T-helper 2 cell treated with Interferon-gamma antibody and Interleukin-4, amounts not matched to agents 100 ng/mL and 5 ng/mL, for 36 hours (primary cell): Measurements from ENCODE around the gene CCDC17. TPM values are rescaled to one million over a fixed set of nuclear protein-coding genes. Genes with fewer than 3 reads are reported as not detected.

ENCODE experiments used
- intact Hi-C: fragments of 100-400 bp; cut with micrococcal nuclease; formaldehyde crosslinking; loops from one replicate; pipeline ENCODE4 v1.15.1; 2023
- total RNA-seq: library from RNA; stranded (reverse); gene quantifications from 2 replicates; pipeline ENCODE4 v1.2.3, GENCODE V29; 2022

Gene CCDC17
- total RNA-seq, 1 donor from 2014 or later: 3.2 TPM

DNA sequence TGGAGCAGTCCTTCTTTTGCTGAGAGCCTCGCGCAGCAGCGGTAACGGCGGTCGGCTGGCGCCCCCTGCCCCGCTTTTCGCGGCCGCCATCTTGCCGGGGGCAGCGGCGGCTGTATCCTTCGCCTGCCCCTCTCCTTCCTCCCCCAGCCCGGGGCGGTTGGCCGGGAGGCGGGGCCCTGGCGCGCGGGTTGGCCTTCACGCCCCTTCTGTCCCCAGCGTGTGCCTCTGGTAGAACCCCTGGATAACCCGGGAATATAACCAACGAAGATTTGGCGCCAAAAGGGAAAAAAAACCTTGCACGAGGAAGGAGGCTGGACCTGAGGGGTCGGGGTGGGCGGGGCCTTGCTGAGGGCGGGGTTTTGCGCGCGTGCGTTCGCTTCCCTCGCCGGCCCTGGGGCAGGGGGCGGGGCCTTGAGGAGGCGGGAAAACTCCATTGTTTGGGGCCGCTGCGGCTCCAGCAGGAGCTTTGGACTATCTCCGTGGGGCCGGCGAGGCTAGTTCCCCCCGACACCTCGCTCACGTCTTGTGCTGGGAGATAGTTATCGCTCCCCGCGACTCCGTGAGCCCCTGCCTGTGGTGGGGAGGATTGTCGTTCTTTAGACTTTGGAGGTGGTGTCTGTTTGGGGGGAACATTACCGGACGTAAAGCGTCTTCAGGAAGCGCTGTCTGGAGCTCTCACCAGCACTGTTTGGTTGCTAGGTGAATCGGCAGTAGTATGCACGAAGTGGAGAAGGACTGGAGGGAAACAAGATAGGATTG lies 39.3 kb downstream of the CCDC17 start:
- intact Hi-C loops: loop anchor here (1.0 to 10.0 kb wide), 9 partner anchors 63 to 784 kb away; partner anchors contain the start of genes CCDC163, IPP, LRRC41 and MAST2

DNA sequence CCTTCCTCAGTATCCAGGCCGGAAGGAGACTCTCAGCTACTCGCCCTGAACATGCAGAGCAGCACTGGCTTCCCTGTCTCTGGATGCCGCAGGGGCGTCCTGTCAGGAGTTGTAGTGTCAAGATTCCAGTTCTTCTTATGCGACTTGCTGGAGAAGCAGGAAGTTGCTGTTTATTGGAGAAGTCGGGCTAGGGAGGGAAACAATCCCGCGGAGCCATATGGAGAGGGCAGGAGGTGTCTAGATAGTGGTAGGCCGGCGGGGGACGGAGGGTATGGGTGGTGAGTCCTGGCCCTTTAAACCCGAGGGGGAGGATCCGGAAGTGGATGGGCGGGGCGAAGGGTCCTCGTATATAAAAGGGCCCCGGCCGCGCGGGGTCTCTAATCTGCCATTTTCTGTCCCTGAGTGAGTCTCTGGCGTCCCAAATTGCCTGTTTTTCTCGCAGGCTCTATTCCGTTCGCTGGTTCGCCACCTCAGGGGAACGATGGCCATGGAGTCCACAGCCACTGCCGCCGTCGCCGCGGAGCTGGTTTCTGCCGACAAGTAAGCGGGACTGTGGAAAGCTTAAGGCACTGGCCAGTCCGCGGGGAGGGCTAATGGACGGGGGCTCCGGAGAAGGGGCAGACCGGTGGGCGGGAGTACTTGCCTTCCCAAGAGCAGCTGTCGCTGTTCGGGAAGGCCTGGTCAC lies 40.0 kb downstream of the CCDC17 start, which contains the start of gene NASP:
NASP (plus strand) TSS at position 376 of the 685 bp plus-strand sequence; CDS start at position 482, 106 bp downstream.
- intact Hi-C loops: loop anchor here (1.0 to 10.0 kb wide), 13 partner anchors 34 to 853 kb away; partner anchors contain the start of genes AKR1A1, CCDC163, IPP and KIF2C

DNA sequence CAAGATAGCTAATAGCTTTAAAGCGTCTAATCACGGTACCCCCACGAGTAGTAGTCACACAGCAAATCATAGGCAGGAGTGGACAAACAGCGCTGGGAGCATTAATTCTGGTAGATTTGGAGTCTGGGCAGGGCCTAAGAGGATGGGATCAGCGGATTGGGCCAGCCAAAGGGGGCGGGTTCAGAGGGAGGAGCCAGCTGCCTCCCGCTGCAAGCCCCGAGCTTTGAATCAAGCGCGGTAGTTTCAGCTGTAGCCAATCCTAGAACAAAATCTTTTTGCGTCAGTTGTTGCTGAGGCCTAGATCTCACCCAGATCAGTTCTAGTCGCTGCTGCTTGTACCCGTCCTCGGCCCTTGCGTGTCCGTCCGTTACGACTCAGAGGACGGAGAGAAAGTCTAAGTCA lies 40.6 kb downstream of the CCDC17 start:
- intact Hi-C loops: loop anchor here (1.0 to 10.0 kb wide), 6 partner anchors 33 to 852 kb away; partner anchors contain the start of genes AKR1A1, KIF2C, LRRC41 and MUTYH

- intact Hi-C loops: no loop called here
Observed at GRCh38 chr1:45574105-45574626, 49.7 kb downstream of the CCDC17 start.

DNA sequence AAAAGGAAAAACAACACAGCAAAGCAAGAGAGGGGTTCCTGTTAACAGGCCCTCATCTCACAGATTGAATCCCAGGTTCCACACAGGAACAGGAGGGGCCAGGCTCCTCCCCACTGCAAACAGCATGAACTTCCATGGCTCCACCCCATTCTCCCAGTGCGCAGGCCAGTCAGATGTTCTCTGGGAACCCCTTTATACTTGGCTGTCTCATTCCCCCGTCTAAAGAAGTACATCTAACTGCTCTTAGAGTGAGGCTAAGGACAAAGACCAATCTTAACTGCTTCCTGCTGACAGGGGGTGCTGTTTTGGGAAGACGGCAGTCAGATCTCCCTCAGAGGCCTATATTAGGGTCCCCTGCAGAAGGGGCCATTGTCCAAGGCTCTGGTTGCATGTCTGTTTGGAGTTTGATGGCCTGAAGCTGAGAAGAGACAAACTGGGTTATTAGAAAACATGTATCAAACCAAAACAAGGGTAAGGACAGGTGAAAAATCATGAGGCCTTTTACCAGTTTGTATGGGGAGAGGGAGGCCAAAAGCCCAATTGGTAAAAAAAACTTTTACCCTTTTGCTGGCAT lies 50.5 kb downstream of the CCDC17 start:
- intact Hi-C loops: no loop called here

DNA sequence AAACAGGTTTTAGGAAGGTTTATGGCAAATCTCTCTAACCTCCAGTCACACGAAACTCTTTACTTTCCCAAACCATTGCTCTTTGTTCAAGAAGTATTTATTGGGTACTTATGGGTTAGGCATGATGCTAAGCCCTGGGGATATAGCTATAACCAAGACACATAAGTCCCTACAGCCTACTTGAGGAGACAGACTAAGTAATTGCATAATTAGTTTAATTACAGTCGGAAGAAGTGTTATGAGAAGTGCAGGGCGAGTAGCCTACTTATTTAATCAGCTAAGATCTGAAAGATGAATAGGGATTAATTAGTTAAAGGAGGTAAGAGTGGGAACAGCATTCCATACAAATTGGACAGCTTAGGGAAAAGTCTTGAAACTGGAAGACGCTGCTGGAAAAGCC lies 53.2 kb downstream of the CCDC17 start:
- intact Hi-C loops: loop anchor here (1.0 to 2.0 kb wide), 3 partner anchors 50 to 211 kb away; partner anchors contain the start of gene PRDX1

Other genes with a start within 250 kb of the CCDC17 start
- gene TESK2, start 132.9 kb downstream of the CCDC17 start, total RNA-seq: 1.7 and 2.0 TPM in 2 replicates
- gene CCDC163, start 124.0 kb downstream of the CCDC17 start, total RNA-seq: 4.5 and 5.5 TPM in 2 replicates
- 6.5 and 8.3 TPM in 2 replicates for gene MMACHC, start 123.8 kb downstream of the CCDC17 start, total RNA-seq
- 437 and 470 TPM in 2 replicates for gene PRDX1, start 102.2 kb downstream of the CCDC17 start, total RNA-seq
- 155 and 167 TPM in 2 replicates for gene AKR1A1, start 73.2 kb downstream of the CCDC17 start, total RNA-seq
- gene NASP, start 40.0 kb downstream of the CCDC17 start, total RNA-seq: 216 and 222 TPM in 2 replicates
- 96.4 and 97.4 TPM in 2 replicates for gene GPBP1L1, start 62.5 kb upstream of the CCDC17 start, total RNA-seq
- 18.0 TPM in 2 replicates for gene TMEM69, start 64.1 kb upstream of the CCDC17 start, total RNA-seq
- gene IPP, start 126.6 kb upstream of the CCDC17 start, total RNA-seq: 12.0 and 12.2 TPM in 2 replicates
- 28.3 and 31.1 TPM in 2 replicates for gene MAST2, start 179.6 kb upstream of the CCDC17 start, total RNA-seq